ENCODE results near the gene NFIX.

Gene NFIX

GRCh38 chr19:12990853-12991252 is 4.4 kb upstream of the NFIX start:
- no peak for DNase-seq

- DNase-seq, result no peak
Measured at GRCh38 chr19:12991296-12991695, 4.0 kb upstream of the NFIX start.

- no peak for DNase-seq
Measured at GRCh38 chr19:12992729-12993128, 2.5 kb upstream of the NFIX start.

DNA sequence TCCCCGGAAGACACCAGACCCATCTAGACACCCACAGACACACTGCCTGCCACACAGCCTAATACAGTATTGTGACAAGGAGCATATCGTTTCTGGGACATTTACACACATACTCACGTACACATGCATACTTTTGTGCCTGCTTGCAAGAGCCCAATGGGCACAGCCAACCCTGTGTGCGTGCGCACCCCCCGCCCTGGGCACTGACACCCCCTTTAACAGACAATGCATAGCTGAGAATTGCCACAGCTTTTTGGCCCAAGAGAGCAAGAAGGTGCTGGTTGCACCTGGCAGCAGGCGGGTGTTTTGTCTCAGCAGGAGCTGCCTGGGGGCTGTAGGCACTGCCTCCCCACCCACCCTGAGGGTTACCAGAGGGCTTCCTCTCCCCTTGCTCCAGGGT is 1.7 kb upstream of the NFIX start:
- DNase-seq, result no peak

GRCh38 chr19:12995596-12996405 is 526 bp downstream of the NFIX start:
- no peak for DNase-seq

DNA sequence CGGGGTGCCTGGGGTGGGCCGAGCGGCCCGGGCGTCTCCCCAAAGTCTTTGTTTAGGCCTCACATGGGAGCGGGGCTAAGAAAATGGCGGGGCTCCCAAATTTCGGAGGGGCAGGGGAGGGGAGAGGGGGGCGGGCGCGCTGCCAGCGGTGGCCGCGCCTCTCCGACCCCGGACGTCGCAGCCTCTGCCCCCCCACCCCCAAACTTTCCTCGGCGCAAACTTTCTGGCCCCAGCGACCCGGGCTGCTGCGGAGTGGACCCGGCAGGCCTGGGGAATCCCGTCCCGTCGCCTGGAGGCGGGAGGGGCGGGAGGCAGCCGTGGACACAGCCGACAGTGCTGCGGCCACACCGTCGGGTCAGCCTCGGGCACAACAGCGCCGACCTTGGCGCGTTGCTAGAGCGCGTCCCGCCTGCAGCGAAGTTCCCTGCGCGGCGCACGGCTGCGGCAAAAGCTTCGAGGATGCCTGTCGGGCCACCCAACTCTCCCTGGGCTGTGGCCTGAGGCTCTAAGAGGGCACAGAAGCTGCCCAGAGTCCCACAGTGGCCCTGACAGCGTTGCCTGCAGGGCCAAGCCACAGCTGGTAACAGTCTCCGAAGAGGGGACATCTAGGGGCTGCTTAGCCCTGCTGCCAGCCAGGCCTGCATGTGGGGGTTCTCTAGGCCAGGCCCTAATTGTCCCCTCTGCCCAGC is 1.3 kb downstream of the NFIX start:
- DNase-seq, result no peak

GRCh38 chr19:12997179-12997966 is 2.1 kb downstream of the NFIX start:
- DNase-seq, result no peak

DNA sequence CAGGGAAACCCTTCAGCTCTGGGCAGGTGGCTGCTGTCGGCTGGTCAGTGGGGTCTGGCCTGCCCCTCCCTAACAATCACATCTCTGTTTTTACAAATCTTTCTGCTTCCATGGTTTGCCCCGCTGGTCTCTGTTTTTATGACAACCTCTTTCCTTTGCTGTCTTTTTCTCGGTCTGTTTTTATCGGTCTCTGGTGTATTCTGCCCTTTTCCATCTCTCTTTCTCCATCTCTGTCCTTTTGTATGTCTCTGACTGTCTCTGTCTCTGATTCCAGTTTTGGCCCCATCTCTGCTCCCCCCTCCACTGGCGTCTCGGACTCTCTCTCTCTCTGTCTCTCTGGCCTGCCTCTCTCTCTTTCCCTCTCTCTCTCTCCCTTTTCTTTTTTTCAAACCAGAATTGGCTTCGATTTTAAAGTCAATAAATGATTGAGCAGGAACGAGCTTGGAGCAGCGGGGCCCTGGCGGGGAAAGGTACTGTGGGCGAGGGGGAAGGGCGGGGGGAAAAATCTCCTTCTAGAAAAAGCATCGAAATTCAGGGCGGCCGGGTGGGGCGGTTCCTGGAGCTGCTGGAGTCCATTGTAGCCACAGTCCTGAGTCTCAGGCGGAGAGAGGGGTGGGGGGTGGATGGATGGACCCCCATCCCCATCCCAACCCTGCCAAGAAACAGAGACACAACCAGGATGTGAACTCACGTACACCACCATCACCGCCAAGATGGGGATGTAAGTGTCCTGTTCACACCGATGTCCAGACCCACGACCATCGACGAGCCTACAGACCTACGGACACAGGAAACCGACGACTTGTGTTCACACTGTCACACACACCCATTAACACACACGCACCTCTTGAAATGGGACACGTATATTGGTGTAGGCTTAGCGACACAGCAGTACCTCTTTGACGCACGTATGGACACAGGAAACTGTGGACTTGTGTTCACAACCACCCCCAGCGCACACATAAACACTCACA is 3.0 kb downstream of the NFIX start:
- no peak for DNase-seq

GRCh38 chr19:13001166-13001501 is 5.9 kb downstream of the NFIX start:
- DNase-seq, result no peak

- no peak for DNase-seq
Measured at GRCh38 chr19:13001502-13002165, 6.4 kb downstream of the NFIX start.

- DNase-seq, result no peak
Measured at GRCh38 chr19:13002166-13002898, 7.1 kb downstream of the NFIX start.

DNA sequence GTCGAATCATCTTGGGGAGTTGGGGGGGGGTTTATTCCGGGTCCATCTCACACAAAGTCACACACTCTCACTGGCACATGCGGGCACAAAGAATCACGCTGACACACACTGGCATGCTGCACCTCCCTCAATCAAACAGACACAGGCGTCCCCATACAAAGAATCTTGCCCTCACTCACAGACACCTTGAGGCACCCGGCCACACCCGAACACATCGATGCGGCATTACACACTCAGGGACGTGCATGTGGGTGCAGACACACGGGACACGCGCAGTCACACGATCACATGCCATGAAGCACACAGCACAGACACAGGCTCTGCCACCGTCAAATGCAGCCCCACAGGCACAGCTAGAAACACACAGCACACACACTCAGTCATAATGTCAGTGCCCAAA is 7.8 kb downstream of the NFIX start:
- DNase-seq, result no peak

DNA sequence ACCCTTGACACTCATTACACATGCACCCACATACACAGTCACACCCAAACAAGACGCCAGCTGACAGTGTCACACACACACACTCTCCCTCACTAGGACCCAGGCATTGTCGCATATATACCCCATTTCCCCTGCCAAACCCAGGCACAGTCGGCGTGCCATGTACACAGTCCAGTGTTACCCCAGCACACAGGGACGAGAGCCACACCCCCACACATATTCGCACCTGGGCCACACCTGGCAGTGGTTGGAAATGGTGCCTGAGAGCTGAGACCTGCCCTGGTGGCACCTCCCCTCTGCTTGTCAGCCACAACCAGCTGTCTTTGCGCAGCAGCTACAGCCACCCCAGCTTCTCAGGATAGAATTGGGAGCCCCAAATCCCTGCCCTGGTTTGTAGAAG is 9.0 kb downstream of the NFIX start:
- DNase-seq, result no peak

DNA sequence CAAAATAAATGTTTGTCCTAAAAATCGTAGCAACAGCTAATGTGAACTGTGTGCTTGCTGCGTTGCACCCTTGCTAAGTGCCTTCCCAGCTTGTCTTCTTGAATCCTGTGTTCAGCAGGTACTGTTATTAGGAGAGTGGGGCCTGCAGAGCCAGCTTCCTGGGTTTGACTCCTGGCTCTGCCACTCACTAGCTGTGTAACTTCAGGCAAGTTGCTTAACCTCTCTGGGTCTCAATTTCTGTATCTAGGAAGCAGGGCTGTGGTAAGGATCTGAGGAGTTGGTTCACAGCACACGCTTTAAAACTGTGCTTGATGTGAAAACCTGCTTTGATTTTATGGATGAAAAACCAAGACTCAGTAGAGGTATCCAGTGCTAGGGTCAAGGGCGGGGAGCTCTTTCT is 10.0 kb downstream of the NFIX start:
- DNase-seq, result no peak

GRCh38 chr19:13005861-13006370 is 10.6 kb downstream of the NFIX start:
- DNase-seq, result no peak

GRCh38 chr19:13006431-13007281 is 11.4 kb downstream of the NFIX start:
- DNase-seq, result no peak

GRCh38 chr19:13007292-13008045 is 12.2 kb downstream of the NFIX start:
- no peak for DNase-seq

- no peak for DNase-seq
Measured at GRCh38 chr19:13008926-13009787, 13.9 kb downstream of the NFIX start.
